NT2/D1 (cell line): ENCODE data around the gene TAGLN.

Experiments used
- DNase-seq: peaks from one replicate; pipeline ENCODE4 v3.0.0-alpha.2; 2011; ENCODE audit warnings: low read depth, low spot score
- H3K27me3 ChIP-seq: 2 replicates; pipeline ENCODE4 v1.6.0; 2011; ENCODE audit warnings: mild to moderate bottlenecking; ENCODE audit not compliant: insufficient read length, insufficient read depth
- H3K36me3 ChIP-seq: 2 replicates; pipeline ENCODE4 v1.6.1; 2011; ENCODE audit warnings: mild to moderate bottlenecking, low read length, mixed read lengths; ENCODE audit not compliant: insufficient read depth, insufficient read length
- H3K4me1 ChIP-seq: 2 replicates; pipeline ENCODE4 v1.5.1; 2011; ENCODE audit not compliant: insufficient read depth, insufficient read length
- H3K4me3 ChIP-seq: 2 replicates; pipeline ENCODE4 v1.5.1; 2011; ENCODE audit warnings: low read depth; ENCODE audit not compliant: insufficient read length
- H3K9ac ChIP-seq: 2 replicates; pipeline ENCODE4 v1.6.0; 2011; ENCODE audit warnings: low read depth; ENCODE audit not compliant: insufficient read length
- H3K9me3 ChIP-seq: 2 replicates; pipeline ENCODE4 v1.5.1; 2011; ENCODE audit warnings: mild to moderate bottlenecking, low read length; ENCODE audit not compliant: insufficient read depth
- SUZ12 ChIP-seq: IDR thresholded peaks from 2 replicates; pipeline ENCODE4 v1.6.1; 2011; ENCODE audit not compliant: insufficient read length, insufficient read depth; ENCODE audit errors: extremely low read depth
- YY1 ChIP-seq: IDR thresholded peaks from 2 replicates; pipeline ENCODE4 v1.6.1; 2011; ENCODE audit not compliant: insufficient read length, insufficient read depth
- ZNF274 ChIP-seq: IDR thresholded peaks from 2 replicates; pipeline ENCODE4 v1.6.1; 2011; ENCODE audit warnings: mild to moderate bottlenecking, low read depth, low read length

Gene TAGLN

DNA sequence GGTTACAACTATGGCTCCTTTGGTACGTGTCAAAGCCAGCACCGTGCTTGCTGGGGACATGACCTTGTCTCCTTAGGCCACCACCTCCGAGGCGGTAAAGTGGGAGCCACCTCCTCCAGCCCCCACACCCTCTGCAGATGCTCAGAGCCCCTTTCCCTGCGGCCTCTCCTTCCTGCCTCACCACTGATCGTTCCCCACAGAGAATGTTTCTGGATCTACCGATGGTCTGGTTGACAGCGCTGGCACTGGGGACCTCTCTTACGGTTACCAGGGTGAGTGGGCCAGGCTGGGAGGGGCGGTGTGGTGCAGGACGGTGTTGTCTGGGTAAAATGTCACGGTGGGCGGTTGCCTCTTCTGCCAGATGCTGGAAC is 11.8 kb upstream of the TAGLN start:
- Histone ChIP-seq H3K4me3 (no peak overlapping the region), H3K36me3 (peaks cover 72% of the 10 kb centered on the region), H3K9ac (no peak overlapping the region), H3K9me3 (no peaks in the 10 kb centered on the region), H3K4me1 (no peaks in the 10 kb centered on the region), H3K27me3 (no peaks in the 10 kb centered on the region)
- TF ChIP-seq ZNF274: no peak
- no peak for TF ChIP-seq SUZ12
- no peak for TF ChIP-seq YY1
- no peak for DNase-seq

GRCh38 chr11:117187799-117188481 is 11.2 kb upstream of the TAGLN start:
- TF ChIP-seq ZNF274: no peak
- Histone ChIP-seq H3K36me3 (peaks cover 72% of the 10 kb centered on the region), H3K9ac (no peak overlapping the region)

GRCh38 chr11:117188620-117189081 is 10.5 kb upstream of the TAGLN start:
- H3K4me1 ChIP-seq: no peaks in the 10 kb centered on the region
- TF ChIP-seq YY1 (no peak), SUZ12 (no peak), ZNF274 (no peak)
- peaks cover 74% of the 10 kb centered on the region for H3K36me3 ChIP-seq

More at GRCh38 chr11:117187799-117188481, 11.2 kb upstream of the TAGLN start:
- no peaks in the 10 kb centered on the region for H3K27me3 ChIP-seq
- no peaks in the 10 kb centered on the region for H3K4me1 ChIP-seq
- DNase-seq: no peak
- H3K9me3 ChIP-seq: no peaks in the 10 kb centered on the region
- H3K4me3 ChIP-seq: no peak overlapping the region

GRCh38 chr11:117189191-117189940 is 9.8 kb upstream of the TAGLN start:
- TF ChIP-seq SUZ12 (no peak), YY1 (no peak), ZNF274 (no peak)
- H3K4me1 ChIP-seq: no peaks in the 10 kb centered on the region
- no peak overlapping the region for H3K9ac ChIP-seq
- no peak for DNase-seq
- H3K9me3 ChIP-seq: no peaks in the 10 kb centered on the region
- no peaks in the 10 kb centered on the region for H3K27me3 ChIP-seq
- H3K4me3 ChIP-seq: no peak overlapping the region
- peaks cover 73% of the 10 kb centered on the region for H3K36me3 ChIP-seq

More at GRCh38 chr11:117188620-117189081, 10.5 kb upstream of the TAGLN start:
- Histone ChIP-seq H3K27me3 (no peaks in the 10 kb centered on the region), H3K9me3 (no peaks in the 10 kb centered on the region), H3K4me3 (no peak overlapping the region), H3K9ac (no peak overlapping the region)
- DNase-seq: no peak

DNA sequence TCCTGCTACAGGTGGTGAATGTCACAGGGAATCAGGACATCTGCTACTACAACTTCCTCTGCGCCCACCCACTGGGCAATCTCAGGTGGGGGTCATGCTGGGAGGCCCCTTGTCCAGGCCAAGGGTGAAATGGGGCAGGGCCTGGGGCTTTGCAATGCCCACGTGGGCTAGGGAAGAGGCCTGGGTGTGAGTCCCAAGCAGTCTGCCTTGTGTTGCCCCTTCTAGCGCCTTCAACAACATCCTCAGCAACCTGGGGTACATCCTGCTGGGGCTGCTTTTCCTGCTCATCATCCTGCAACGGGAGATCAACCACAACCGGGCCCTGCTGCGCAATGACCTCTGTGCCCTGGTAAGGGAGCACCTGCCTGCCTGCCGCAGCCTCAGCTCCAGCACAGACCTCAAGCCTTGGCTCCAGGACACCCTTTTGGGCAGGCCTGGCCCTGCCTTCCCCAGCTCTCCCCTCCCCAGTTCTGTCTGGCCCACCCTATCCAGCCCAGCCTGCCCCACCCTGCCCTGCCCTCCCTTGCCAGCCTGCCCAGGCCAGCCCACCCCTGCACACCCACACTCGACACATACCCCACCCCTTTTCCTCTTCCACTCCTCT is 9.1 kb upstream of the TAGLN start:
- no peak for DNase-seq
- H3K27me3 ChIP-seq: no peaks in the 10 kb centered on the region
- H3K4me3 ChIP-seq: no peak overlapping the region
- H3K36me3 ChIP-seq: peaks cover 75% of the 10 kb centered on the region
- H3K9me3 ChIP-seq: no peaks in the 10 kb centered on the region
- H3K9ac ChIP-seq: no peak overlapping the region
- TF ChIP-seq ZNF274 (no peak), YY1 (no peak), SUZ12 (no peak)
- no peaks in the 10 kb centered on the region for H3K4me1 ChIP-seq

GRCh38 chr11:117191680-117192400 is 7.3 kb upstream of the TAGLN start:
- no peaks in the 10 kb centered on the region for H3K27me3 ChIP-seq
- no peaks in the 10 kb centered on the region for H3K9me3 ChIP-seq
- DNase-seq: no peak

DNA sequence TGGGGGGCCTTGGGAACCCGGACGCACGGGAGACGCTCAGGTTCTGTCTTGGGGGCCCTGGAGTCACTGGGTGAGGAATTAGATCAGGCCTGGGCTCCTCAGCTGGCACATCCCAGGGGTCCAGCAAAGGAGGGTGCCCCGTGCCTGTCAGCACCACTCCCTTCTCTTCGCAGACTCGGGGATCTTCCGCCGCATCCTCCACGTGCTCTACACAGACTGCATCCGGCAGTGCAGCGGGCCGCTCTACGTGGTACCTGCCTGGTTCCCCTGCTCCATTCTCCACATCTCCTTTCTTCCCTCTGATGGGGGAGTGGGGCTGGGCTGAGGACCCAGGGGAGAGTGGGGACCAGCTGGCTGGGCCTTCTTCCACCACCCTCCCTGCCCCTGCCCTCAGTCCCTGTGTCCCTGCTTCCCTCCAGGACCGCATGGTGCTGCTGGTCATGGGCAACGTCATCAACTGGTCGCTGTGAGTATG is 6.7 kb upstream of the TAGLN start:
- Histone ChIP-seq H3K36me3 (peaks cover 83% of the 10 kb centered on the region), H3K9ac (no peak overlapping the region), H3K4me1 (no peaks in the 10 kb centered on the region)

More at GRCh38 chr11:117191680-117192400, 7.3 kb upstream of the TAGLN start:
- no peak for TF ChIP-seq SUZ12
- TF ChIP-seq ZNF274: no peak
- TF ChIP-seq YY1: no peak
- no peak overlapping the region for H3K9ac ChIP-seq
- H3K4me3 ChIP-seq: no peak overlapping the region
- no peaks in the 10 kb centered on the region for H3K4me1 ChIP-seq
- H3K36me3 ChIP-seq: peaks cover 83% of the 10 kb centered on the region

More for the DNA sequence above, 6.7 kb upstream of the TAGLN start:
- no peak for DNase-seq
- no peaks in the 10 kb centered on the region for H3K9me3 ChIP-seq
- TF ChIP-seq YY1 (no peak), ZNF274 (no peak), SUZ12 (no peak)
- H3K27me3 ChIP-seq: no peaks in the 10 kb centered on the region
- H3K4me3 ChIP-seq: no peak overlapping the region
